GM21390 (cell line): ENCODE results near the gene CXCL11.
"Not testable (repeated sequence)": the region's sequence is repeated elsewhere in the genome, so short reads cannot be mapped to it uniquely, and the experiment has no call there.

Source experiments
- ATAC-seq: cut with Tn5 transposase; IDR thresholded peaks from one replicate; pipeline ENCODE4 v1.9.1; 2021; ENCODE audit not compliant: unreplicated experiment

Gene CXCL11

DNA sequence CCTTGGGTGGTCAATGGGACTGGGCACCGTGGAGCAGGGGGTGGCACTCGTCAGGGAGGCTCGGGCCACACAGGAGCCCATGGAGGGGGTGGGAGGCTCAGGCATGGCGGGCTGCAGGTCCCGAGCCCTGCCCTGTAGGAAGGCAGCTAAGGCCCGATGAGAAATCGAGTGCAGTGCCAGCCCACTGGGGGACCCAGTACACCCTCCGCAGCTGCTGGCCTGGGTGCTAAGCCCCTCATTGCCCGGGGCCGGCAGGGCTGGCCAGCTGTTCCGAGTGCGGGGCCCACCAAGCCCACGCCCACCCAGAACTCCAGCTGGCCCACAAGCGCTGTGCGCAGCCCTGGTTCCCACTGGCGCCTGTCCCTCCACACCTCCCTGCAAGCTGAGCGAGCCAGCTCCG, 7.4 kb upstream of the CXCL11 start:
- not testable (repeated sequence) for ATAC-seq

DNA sequence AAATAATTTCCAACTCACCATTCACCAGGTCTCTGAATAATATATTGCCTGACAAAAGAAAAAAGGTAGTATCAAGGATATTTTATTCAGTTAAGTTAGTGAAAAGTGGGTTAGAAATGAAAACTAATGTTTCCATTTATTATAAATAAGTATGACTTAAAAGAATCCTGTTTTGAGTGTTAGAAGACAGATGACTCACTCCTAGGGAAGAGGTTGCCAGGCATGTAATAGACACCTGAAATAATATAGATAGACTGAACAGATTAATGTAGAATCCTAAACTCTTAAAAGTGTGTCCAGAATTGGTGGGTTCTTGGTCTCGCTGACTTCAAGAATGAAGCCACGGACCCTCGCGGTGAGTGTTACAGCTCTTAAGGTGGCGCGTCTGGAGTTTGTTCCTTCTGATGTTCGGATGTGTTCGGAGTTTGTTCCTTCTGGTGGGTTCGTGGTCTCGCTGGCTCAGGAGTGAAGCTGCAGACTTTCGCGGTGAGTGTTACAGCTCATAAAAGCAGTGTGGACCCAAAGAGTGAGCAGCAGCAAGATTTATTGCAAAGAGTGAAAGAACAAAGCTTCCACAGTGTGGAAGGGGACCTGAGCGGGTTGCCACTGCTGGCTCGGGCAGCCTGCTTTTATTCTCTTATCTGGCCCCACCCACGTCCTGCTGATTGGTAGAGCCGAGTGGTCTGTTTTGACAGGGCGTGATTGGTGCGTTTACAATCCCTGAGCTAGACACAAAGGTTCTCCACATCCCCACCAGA, 6.5 kb upstream of the CXCL11 start:
- not testable (repeated sequence) for ATAC-seq

GRCh38 chr4:76036855-76037254, 985 bp upstream of the CXCL11 start:
- ATAC-seq = no peak

- no peak for ATAC-seq
Observed at GRCh38 chr4:76035141-76035540, 729 bp downstream of the CXCL11 start.

DNA sequence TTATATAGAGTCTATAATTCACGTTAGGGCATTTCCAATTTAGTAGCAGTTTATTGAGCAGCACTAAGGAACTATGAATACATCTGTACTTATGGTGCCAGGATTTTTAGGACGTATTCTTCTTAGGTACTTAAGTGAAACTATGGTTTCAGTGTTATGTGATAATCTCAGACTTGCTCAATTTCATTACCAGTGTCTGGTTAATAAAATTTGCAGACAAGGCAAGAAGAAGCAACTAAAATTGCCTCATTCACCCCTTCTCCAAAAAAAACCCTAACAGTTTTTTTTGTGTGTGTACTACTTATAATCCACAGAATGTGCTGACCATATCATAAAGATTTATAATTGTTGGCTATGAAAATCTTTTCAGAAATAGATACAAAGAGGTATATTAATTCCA, 6.6 kb downstream of the CXCL11 start:
- no peak for ATAC-seq

GRCh38 chr4:76028350-76028765, 7.5 kb downstream of the CXCL11 start:
- no peak for ATAC-seq

- no peak for ATAC-seq
Observed at GRCh38 chr4:76024065-76024464, 11.8 kb downstream of the CXCL11 start.

- ATAC-seq = no peak
Observed at GRCh38 chr4:76023389-76023788, 12.5 kb downstream of the CXCL11 start, which contains the start of gene CXCL10. CXCL10 (minus strand) TSS chr4:76023497; CDS start chr4:76023431, 66 bp downstream.

DNA sequence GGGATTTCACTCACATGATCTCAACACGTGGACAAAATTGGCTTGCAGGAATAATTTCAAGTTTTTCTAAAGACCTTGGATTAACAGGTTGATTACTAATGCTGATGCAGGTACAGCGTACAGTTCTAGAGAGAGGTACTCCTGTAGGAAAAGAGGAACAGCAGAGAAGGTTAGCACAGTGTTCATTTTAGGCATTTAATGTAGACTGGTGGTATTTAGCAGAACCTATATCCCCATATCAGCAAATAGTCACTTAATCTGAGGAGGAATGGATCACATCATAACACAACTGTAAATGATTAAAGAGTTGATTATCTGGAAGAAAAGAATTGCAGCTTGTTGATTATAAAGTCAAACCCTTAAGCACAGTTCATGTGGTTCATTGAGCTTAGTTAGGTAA, 13.2 kb downstream of the CXCL11 start:
- ATAC-seq = no peak

GRCh38 chr4:76022031-76022430, 13.8 kb downstream of the CXCL11 start:
- ATAC-seq = no peak

DNA sequence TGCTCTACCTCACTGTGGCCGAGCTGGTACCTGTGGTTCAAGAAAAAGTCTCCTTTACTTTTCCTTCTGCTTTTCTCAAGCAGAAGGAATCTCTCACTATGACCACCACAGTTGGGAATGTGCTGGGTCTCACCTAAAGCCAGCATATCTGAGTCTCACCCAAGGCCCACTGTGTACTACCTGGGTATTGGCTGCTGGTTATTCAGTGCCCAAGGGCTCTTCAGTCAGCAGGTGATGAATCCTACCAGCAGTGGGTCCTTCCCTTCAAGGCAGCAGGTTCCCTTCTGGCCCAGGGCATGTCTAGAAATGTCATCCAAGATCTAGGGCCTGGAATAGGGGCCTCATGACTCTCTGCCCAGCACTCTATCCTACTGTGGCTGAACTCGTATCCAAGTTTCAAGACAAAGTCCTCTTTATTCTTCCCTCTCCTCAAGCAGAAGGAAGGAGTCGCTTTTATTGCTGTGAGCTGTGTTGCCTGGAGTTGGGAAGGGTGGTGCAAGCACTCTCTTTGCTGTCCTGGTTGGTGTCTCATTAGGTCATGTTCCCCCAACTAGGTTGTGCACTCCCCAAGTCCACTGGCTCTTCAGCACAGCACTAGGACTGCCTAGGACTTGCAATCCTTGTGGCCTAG, 18.7 kb downstream of the CXCL11 start:
- ATAC-seq = no peak

- peak; percentile 57 for ATAC-seq
Observed at GRCh38 chr4:76016393-76016792, 19.5 kb downstream of the CXCL11 start.

- no peak for ATAC-seq
Observed at GRCh38 chr4:76013540-76013939, 22.3 kb downstream of the CXCL11 start.

GRCh38 chr4:76012388-76012801, 23.5 kb downstream of the CXCL11 start:
- ATAC-seq = no peak

DNA sequence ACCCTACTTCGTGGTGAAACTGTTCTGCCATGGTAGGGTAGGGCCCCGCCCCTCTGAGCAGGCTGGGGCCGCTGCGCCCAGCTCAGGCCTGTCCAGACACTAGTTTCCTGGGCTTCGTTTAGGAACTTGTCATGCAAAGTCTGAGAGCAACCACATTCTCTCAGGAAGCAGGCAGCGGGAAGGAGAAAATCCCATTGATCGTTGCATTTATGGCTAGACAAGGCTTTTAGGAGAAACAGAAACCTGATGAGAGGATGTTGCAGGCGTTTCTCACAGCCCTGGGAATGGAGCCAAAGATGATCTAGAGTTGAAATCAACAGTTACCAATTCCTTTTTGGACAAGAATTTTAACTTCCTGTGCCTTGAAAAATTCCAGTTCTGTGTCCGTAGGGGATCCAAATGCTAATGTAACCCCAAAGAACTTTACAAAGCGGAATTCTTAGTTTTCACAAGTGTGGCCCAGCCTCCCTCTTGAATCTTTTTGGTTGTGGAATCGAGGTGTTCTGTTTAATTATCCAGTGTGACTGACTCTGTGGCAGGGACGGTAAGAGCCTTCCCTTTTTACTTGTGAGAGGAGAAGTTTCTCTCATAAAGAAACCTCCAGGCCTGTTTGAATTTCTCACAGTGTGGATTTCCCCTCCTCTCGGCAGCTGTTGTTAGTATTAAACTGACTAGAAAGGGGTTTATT, 24.0 kb downstream of the CXCL11 start:
- peak; percentile 73 for ATAC-seq

DNA sequence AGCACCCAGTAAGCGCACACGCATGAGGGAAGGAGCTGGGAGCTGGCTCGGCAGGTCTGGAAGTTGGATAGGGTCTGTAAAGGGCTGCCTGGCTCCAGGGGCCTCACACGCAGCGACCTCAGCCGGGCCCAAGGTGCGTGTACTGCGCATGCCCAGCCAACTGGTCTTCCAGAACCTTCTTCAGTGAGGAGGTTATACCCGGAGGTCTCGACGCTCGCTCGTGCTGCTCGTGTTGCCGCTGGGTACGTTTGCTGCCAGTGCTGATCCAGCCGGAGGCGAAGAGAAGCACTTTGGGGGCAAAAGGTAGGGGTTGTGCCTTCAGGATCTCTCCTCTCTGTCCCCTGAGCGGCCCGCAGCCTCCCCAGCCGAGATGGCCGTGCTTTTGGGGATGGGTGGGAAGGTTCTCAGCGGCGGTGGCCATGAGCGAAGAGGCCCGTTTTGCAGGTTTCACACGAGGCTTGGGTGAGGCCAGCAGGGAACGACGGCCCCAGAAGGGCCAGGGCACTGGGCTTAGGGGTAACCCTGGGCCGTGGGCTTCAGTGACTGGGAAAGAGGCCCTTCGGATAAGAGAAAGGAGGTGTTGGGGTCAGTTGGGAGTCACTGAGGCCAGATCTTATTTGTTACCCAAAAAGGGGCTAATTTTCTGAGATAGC, 24.7 kb downstream of the CXCL11 start:
- ATAC-seq = no peak

DNA sequence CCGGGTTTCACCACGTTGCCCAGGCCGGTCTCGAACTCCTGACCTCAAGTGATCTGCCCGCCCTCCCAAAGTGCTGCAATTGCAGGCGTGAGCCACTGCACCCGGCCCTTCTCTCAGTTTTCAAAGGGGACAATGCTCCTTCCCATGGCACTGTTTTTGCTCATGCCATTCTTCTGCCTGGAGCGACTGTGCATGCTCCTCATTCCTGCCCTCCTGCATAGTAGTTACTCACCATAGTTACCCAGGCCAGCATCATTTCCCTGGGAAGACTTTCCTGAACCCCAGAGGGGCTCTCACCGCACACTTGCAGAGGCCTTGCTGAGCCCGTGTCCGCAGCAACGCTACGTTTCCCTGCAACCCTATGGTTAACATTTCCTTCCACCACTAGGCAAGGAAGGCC, 25.3 kb downstream of the CXCL11 start:
- ATAC-seq = no peak

DNA sequence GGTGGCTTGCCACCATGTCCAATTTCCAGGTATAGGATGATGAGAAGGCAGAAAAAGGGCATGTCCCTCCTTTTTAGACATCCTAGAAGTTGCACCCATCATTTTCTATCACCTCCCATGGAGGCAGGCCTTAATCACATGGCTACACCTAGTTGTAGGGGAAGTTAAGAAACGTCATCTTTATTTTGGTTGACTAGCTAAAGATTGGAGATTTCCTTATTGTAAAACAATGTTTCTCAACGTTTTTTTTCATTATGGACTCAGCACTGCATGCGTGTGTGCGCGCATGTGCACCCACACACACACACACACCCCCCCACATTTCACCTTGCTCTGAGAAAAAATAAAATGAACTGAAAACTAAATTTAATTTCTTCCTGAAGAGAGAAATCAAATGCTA, 26.6 kb downstream of the CXCL11 start:
- no peak for ATAC-seq

- no peak for ATAC-seq
Observed at GRCh38 chr4:76007089-76007862, 28.6 kb downstream of the CXCL11 start, which contains the start of gene CXCL9. CXCL9 (minus strand) TSS chr4:76007509; CDS start chr4:76007449, 60 bp downstream.

GRCh38 chr4:76003620-76004019, 32.2 kb downstream of the CXCL11 start:
- no peak for ATAC-seq

GRCh38 chr4:76003035-76003434, 32.8 kb downstream of the CXCL11 start:
- no peak for ATAC-seq
